ENCODE measurements around the gene CDC45. TPM values are rescaled to one million over a fixed set of nuclear protein-coding genes. Genes with fewer than 3 reads are reported as not detected.

Gene CDC45
- total RNA-seq, 1 donor from 2014 or later = 3.7 TPM

DNA sequence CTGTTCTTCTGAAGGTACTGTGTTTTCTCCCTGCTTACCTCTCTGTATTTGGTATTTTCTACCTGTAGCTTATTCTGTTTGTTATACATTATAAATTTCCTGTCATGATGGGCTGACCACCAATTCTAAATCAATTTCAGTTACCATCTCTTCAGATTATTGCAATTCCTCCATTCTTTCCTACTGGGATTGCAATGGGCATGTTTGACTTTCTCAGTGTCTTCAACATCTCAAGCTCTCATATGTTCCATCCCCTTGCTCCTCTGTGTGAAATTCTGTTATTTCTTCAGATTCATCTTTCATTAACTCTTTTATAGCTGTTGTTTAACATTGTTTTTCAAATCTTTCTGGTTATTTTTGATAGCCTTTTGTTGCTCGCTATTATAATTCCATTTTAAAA, 16.7 kb upstream of the CDC45 start:
- Mint-ChIP-seq H3K27ac (ENCODE audit: unreplicated experiment) (no peak overlapping the region), H3K9me3 (ENCODE audit: unreplicated experiment) (no peaks in the 10 kb centered on the region), H3K27me3 (ENCODE audit: unreplicated experiment) (no peaks in the 10 kb centered on the region), H3K4me3 (ENCODE audit: unreplicated experiment) (no peak overlapping the region), H3K36me3 (ENCODE audit: unreplicated experiment) (peaks cover 18% of the 10 kb centered on the region), H3K4me1 (ENCODE audit: unreplicated experiment) (peaks cover 3% of the 10 kb centered on the region)
- TF ChIP-seq, protein P1, sequence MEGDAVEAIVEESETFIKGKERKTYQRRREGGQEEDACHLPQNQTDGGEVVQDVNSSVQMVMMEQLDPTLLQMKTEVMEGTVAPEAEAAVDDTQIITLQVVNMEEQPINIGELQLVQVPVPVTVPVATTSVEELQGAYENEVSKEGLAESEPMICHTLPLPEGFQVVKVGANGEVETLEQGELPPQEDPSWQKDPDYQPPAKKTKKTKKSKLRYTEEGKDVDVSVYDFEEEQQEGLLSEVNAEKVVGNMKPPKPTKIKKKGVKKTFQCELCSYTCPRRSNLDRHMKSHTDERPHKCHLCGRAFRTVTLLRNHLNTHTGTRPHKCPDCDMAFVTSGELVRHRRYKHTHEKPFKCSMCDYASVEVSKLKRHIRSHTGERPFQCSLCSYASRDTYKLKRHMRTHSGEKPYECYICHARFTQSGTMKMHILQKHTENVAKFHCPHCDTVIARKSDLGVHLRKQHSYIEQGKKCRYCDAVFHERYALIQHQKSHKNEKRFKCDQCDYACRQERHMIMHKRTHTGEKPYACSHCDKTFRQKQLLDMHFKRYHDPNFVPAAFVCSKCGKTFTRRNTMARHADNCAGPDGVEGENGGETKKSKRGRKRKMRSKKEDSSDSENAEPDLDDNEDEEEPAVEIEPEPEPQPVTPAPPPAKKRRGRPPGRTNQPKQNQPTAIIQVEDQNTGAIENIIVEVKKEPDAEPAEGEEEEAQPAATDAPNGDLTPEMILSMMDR (IDR thresholded peaks at IDR 0.05) = no peak
- DNase-seq (ENCODE audit: extremely low spot score, unreplicated experiment) = no peak

GRCh38 chr22:19463491-19464469, 15.9 kb upstream of the CDC45 start:
- TF ChIP-seq, protein P1 (IDR thresholded peaks at IDR 0.05) = no peak
- no peaks in the 10 kb centered on the region for H3K9me3 Mint-ChIP-seq (ENCODE audit: unreplicated experiment)
- no peaks in the 10 kb centered on the region for H3K27me3 Mint-ChIP-seq (ENCODE audit: unreplicated experiment)
- H3K4me1 Mint-ChIP-seq (ENCODE audit: unreplicated experiment) = peaks cover 3% of the 10 kb centered on the region
- peaks cover 19% of the 10 kb centered on the region for H3K36me3 Mint-ChIP-seq (ENCODE audit: unreplicated experiment)
- no peak overlapping the region for H3K27ac Mint-ChIP-seq (ENCODE audit: unreplicated experiment)
- no peak for DNase-seq (ENCODE audit: extremely low spot score, unreplicated experiment)
- H3K4me3 Mint-ChIP-seq (ENCODE audit: unreplicated experiment) = no peak overlapping the region

GRCh38 chr22:19464546-19464945, 15.2 kb upstream of the CDC45 start:
- no peaks in the 10 kb centered on the region for H3K27me3 Mint-ChIP-seq (ENCODE audit: unreplicated experiment)
- TF ChIP-seq, protein P1 (IDR thresholded peaks at IDR 0.05) = no peak
- DNase-seq (ENCODE audit: extremely low spot score, unreplicated experiment) = no peak
- no peak overlapping the region for H3K27ac Mint-ChIP-seq (ENCODE audit: unreplicated experiment)
- H3K36me3 Mint-ChIP-seq (ENCODE audit: unreplicated experiment) = peaks cover 19% of the 10 kb centered on the region
- H3K4me3 Mint-ChIP-seq (ENCODE audit: unreplicated experiment) = no peak overlapping the region
- peaks cover 3% of the 10 kb centered on the region for H3K4me1 Mint-ChIP-seq (ENCODE audit: unreplicated experiment)
- H3K9me3 Mint-ChIP-seq (ENCODE audit: unreplicated experiment) = no peaks in the 10 kb centered on the region

DNA sequence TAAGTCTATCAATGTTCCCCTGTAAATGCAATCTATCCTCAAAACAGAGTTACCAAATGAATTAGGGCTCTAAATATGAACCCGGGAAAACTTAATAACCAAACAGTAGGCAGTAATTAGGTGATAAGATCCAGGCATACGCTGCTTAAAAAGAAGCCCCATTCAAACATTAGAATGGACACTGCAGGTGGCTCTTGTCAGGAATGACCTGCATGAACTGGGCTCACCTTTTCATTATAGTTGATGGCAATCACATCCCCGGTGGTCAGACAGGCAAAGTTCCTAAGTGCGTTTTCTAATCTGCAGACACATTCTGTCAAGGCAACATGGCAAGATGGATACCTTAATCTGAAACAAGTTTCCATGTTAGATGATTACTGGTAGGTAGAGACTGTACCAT, 14.7 kb upstream of the CDC45 start:
- Mint-ChIP-seq H3K9me3 (ENCODE audit: unreplicated experiment) (no peaks in the 10 kb centered on the region), H3K36me3 (ENCODE audit: unreplicated experiment) (peaks cover 24% of the 10 kb centered on the region)

More for the DNA sequence above, 14.7 kb upstream of the CDC45 start:
- TF ChIP-seq, protein P1 (IDR thresholded peaks at IDR 0.05) = no peak
- H3K27me3 Mint-ChIP-seq (ENCODE audit: unreplicated experiment) = no peaks in the 10 kb centered on the region
- H3K4me1 Mint-ChIP-seq (ENCODE audit: unreplicated experiment) = peaks cover 3% of the 10 kb centered on the region
- no peak overlapping the region for H3K27ac Mint-ChIP-seq (ENCODE audit: unreplicated experiment)
- H3K4me3 Mint-ChIP-seq (ENCODE audit: unreplicated experiment) = no peak overlapping the region
- DNase-seq (ENCODE audit: extremely low spot score, unreplicated experiment) = no peak

Measured in osteocyte (in vitro differentiated cells).